Sigmoid colon (tissue), 7 donors: ENCODE measurements around the gene VAV3. TPM values are rescaled to one million over a fixed set of nuclear protein-coding genes. Genes with fewer than 3 reads are reported as not detected.

ENCODE experiments used
- DNase-seq: peaks from one replicate; pipeline ENCODE4 v3.0.0-alpha.2; 2019
- H3K27ac ChIP-seq, 4 donors: fragments of 200-600 bp; sonication (generic); one replicate each; pipeline ENCODE4 v1.5.1; 2016 to 2019; ENCODE audit warnings: mild to moderate bottlenecking in 1 of 4
- H3K27me3 ChIP-seq, 3 donors: fragments of 200-600 bp; sonication (generic); one replicate each; pipeline ENCODE4 v1.5.1; 2019; ENCODE audit warnings: mild to moderate bottlenecking in 1 of 3
- H3K36me3 ChIP-seq, 4 donors: fragments of 200-600 bp; sonication (generic); one replicate each; pipeline ENCODE4 v1.5.1; 2016 to 2019
- H3K4me1 ChIP-seq, 4 donors: fragments of 200-600 bp; sonication (generic); one replicate each; pipeline ENCODE4 v1.5.1; 2017 to 2019
- H3K4me3 ChIP-seq, 4 donors: fragments of 200-600 bp; sonication (generic); one replicate each; pipeline ENCODE4 v1.5.1; 2017 to 2019; ENCODE audit warnings: mild to moderate bottlenecking in 2 of 4, moderate library complexity in 1 of 4
- H3K9me3 ChIP-seq, 4 donors: fragments of 200-600 bp in 3 of 4; sonication (generic) in 3 of 4; one replicate each; pipeline versions ENCODE4 v1.5.1 to v1.6.1; 2013 to 2019
- EP300 ChIP-seq, 4 donors: sonication (generic); formaldehyde crosslinking; IDR thresholded peaks; one replicate each; pipeline ENCODE4 v1.6.1; 2017; ENCODE audit warnings: antibody characterized with exemption in 4 of 4
- POLR2A ChIP-seq, 2 donors: fragments of 450-650 bp; IDR thresholded peaks; one replicate each; pipeline ENCODE4 v1.6.1; 2016; ENCODE audit warnings: antibody characterized with exemption in 2 of 2, mild to moderate bottlenecking in 2 of 2, moderate library complexity in 2 of 2
- POLR2AphosphoS5 ChIP-seq, 4 donors: sonication (generic); formaldehyde crosslinking; IDR thresholded peaks; one replicate each; pipeline ENCODE4 v1.6.1; 2017; ENCODE audit warnings: antibody characterized with exemption in 4 of 4
- WGBS, 2 donors: extraction: QIAGEN DNeasy Blood & Tissue Kit; methylation state at CpG; one replicate each; pipeline ENCODE4 v1.1.7; 2013; 5-methylcytosine and 5-hydroxymethylcytosine counted together
- intact Hi-C: fragments of 100-400 bp; cut with DNase I; formaldehyde crosslinking; loops from one replicate; pipeline ENCODE4 v1.15.1; 2023
- polyA plus RNA-seq, 3 donors: library from polyadenylated mRNA; stranded (reverse); fragments of 200-250 nt; gene quantifications; one replicate each; pipeline ENCODE4 v1.2.3, GENCODE V29; 2013
- total RNA-seq, 4 donors: library from RNA; depleted of rRNA; stranded (reverse); fragments of >200 nt; gene quantifications; one replicate each; pipeline ENCODE4 v1.1.0, GENCODE V29; 2016
- TF ChIP-seq, protein P1 (sequence below), 4 experiments: fragments of 450-650 bp in 3 of 4; fragments of 200-600 bp in 1 of 4; IDR thresholded peaks; one replicate each; pipeline ENCODE4 v1.5.1; 2016 to 2019; ENCODE audit warnings: antibody characterized with exemption in 4 of 4, mild to moderate bottlenecking in 3 of 4, moderate library complexity in 2 of 4
- donor health status: healthy with polysubstance abuse.
- donor health status: Bipolar disorder and iron deficiency.
- donor health status: healthy.

VAV3 gene
- total and polyA plus RNA-seq, 7 donors = 3.5 to 72.1 (median 17.3) TPM

DNA sequence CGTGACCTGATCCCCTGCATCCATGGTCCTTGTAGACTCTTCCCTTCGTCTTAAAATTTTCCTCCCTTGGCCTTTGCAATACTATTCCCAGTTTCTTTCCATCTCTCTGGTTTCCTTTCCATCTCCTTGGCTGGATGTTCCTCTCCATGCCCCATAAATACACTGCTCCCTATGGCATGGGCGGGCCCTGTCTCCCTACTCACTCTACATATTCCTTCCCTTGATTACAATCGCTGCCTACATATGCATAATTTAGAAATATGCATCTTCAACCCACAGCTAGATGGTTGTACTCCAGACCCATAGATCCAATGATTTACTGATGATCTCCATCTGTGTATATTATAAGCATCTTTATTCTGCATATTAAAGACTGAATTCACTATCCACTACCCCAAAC is 419.1 kb downstream of the VAV3 start:
- peak overlapping the region in 1 of 4 donors; percentile 62 for H3K27ac ChIP-seq
- H3K4me3 ChIP-seq = no peak overlapping the region
- H3K27me3 ChIP-seq = no peaks in the 10 kb centered on the region
- H3K36me3 ChIP-seq = no peaks in the 10 kb centered on the region
- H3K9me3 ChIP-seq = no peaks in the 10 kb centered on the region
- TF ChIP-seq EP300 (IDR thresholded peaks at IDR 0.05) (no peak), POLR2A (IDR thresholded peaks at IDR 0.05) (no peak), POLR2AphosphoS5 (IDR thresholded peaks at IDR 0.05) (no peak)
- TF ChIP-seq, protein P1, sequence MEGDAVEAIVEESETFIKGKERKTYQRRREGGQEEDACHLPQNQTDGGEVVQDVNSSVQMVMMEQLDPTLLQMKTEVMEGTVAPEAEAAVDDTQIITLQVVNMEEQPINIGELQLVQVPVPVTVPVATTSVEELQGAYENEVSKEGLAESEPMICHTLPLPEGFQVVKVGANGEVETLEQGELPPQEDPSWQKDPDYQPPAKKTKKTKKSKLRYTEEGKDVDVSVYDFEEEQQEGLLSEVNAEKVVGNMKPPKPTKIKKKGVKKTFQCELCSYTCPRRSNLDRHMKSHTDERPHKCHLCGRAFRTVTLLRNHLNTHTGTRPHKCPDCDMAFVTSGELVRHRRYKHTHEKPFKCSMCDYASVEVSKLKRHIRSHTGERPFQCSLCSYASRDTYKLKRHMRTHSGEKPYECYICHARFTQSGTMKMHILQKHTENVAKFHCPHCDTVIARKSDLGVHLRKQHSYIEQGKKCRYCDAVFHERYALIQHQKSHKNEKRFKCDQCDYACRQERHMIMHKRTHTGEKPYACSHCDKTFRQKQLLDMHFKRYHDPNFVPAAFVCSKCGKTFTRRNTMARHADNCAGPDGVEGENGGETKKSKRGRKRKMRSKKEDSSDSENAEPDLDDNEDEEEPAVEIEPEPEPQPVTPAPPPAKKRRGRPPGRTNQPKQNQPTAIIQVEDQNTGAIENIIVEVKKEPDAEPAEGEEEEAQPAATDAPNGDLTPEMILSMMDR (IDR thresholded peaks at IDR 0.05) = no peak
- H3K4me1 ChIP-seq = peaks cover 0 to 22% (median 7%) of the 10 kb centered on the region in 4 donors
- DNase-seq = no peak
- intact Hi-C loops = no loop called here
- WGBS, 2 donors = 68 to 84% methylated on average over 4 of the region's 4 CpGs

DNA sequence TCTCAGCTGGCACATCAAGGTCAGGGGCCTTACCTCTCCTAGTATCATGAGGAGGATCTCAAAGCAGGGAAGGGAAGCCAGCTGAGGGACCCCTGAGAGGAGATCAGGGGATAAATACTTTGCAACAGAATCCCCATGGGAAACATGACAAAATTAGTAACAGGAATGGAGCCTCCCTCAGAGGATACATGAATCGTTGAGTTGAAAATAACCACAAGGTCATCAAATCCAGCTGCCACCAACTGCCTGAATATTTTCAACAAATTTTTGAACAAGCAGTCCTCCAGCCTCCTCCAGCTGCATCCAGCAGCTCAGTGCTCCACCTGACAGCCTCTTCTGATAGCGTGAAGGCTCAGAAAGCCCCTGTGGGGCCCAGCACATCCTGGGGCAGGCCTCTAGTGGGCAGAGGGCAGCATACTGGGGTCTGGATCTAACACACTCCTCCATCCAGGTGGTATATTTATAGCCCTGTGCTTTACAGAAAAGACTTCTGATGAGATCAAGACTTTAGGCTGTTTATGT is 419.9 kb downstream of the VAV3 start:
- H3K4me1 ChIP-seq = peaks cover 0 to 22% (median 7%) of the 10 kb centered on the region in 4 donors
- 49 to 77% methylated on average over 2 of the region's 2 CpGs for WGBS, 2 donors
- no peak overlapping the region for H3K4me3 ChIP-seq
- H3K27me3 ChIP-seq = no peaks in the 10 kb centered on the region
- no peak for DNase-seq
- intact Hi-C loops = no loop called here
- TF ChIP-seq EP300 (IDR thresholded peaks at IDR 0.05) (no peak), POLR2AphosphoS5 (IDR thresholded peaks at IDR 0.05) (no peak), POLR2A (IDR thresholded peaks at IDR 0.05) (no peak)
- TF ChIP-seq, protein P1 (IDR thresholded peaks at IDR 0.05) = no peak
- H3K9me3 ChIP-seq = no peaks in the 10 kb centered on the region
- H3K27ac ChIP-seq = peak overlapping the region in 1 of 4 donors; percentile 62
- H3K36me3 ChIP-seq = no peaks in the 10 kb centered on the region

DNA sequence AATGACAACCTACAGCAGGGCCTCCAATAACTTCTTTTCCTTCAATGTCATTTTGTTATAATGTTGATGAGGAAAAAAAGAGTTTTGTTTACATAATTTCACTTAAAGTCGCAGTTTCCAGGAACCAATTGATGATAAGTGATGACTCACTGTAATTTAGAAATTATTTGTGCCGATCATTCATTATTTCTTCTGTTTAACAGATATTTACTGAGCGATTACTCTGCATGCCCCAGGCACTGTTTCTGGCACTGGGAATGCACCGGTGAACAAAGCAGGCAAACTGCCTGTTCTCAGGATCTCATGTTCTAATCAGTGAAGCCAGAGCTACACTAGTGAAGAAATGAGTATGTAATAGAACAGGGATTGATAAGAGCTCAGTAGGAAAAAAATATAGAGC is 420.7 kb downstream of the VAV3 start:
- Histone ChIP-seq H3K4me1 (peaks cover 0 to 22% (median 7%) of the 10 kb centered on the region in 4 donors), H3K4me3 (no peak overlapping the region), H3K27me3 (no peaks in the 10 kb centered on the region), H3K27ac (no peak overlapping the region), H3K9me3 (no peaks in the 10 kb centered on the region), H3K36me3 (no peaks in the 10 kb centered on the region)
- intact Hi-C loops = no loop called here
- TF ChIP-seq, protein P1 (IDR thresholded peaks at IDR 0.05) = no peak
- 81 to 90% methylated on average over 4 of the region's 4 CpGs for WGBS, 2 donors
- DNase-seq = no peak

DNA sequence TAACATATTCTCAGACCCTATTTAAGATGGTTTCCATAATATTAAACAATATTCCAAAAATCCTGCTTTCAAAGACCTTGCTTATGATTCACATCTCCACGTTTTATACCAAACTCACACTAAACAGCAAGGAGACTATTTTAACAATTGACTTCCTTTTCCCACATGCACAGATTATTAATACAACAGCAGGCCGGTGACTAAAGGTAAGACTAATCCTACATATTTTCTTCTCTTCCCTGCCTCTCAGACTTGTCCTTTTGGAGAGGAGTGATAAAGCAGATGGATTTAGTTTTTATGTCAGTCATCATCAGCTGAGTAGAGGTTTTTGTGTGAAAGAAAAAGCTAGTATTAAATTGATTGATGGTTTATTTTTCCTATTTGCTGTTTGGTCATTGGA is 423.6 kb downstream of the VAV3 start:
- no peaks in the 10 kb centered on the region for H3K27me3 ChIP-seq
- 81 to 87% methylated on average over 2 of the region's 2 CpGs for WGBS, 2 donors
- no peak overlapping the region for H3K4me3 ChIP-seq
- DNase-seq = no peak
- H3K9me3 ChIP-seq = no peaks in the 10 kb centered on the region
- no peaks in the 10 kb centered on the region for H3K36me3 ChIP-seq
- peaks cover 0 to 24% (median 10%) of the 10 kb centered on the region in 4 donors for H3K4me1 ChIP-seq
- intact Hi-C loops = no loop called here
- no peak overlapping the region for H3K27ac ChIP-seq
- TF ChIP-seq EP300 (IDR thresholded peaks at IDR 0.05) (no peak), POLR2A (IDR thresholded peaks at IDR 0.05) (no peak), POLR2AphosphoS5 (IDR thresholded peaks at IDR 0.05) (no peak)
- TF ChIP-seq, protein P1 (IDR thresholded peaks at IDR 0.05) = no peak

DNA sequence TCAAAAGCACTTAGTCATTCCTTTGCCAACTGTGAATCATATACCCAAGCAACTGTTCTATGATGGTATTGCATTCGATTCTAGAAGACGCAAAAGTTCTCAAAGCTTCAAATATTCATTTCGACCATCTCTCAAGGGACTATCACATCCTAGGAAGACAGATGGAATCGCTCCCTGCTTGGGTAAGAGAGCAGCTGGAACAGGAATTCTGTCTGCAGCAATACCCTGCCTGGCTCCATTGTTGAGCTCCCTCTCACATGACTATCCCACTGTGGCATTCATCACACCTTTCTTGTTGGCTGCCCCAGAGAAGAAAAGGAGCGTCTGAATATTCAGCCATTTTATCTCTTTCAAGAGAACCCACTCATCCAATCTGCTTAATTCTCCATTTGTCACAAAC is 426.5 kb downstream of the VAV3 start:
- intact Hi-C loops = loop anchor here (10.0 kb wide), 1 partner anchor 484 kb away; the partner anchor contains the start of gene PRMT6
- Histone ChIP-seq H3K4me1 (peaks cover 0 to 25% (median 20%) of the 10 kb centered on the region in 4 donors), H3K36me3 (no peaks in the 10 kb centered on the region), H3K4me3 (no peak overlapping the region), H3K9me3 (no peaks in the 10 kb centered on the region), H3K27ac (no peak overlapping the region), H3K27me3 (no peaks in the 10 kb centered on the region)
- no peak for DNase-seq
- TF ChIP-seq POLR2AphosphoS5 (IDR thresholded peaks at IDR 0.05) (no peak), POLR2A (IDR thresholded peaks at IDR 0.05) (no peak), EP300 (IDR thresholded peaks at IDR 0.05) (no peak)
- TF ChIP-seq, protein P1 (IDR thresholded peaks at IDR 0.05) = no peak
- WGBS, 2 donors = 94 to 96% methylated on average over 5 of the region's 5 CpGs
